Activated naive CD8-positive, alpha-beta T cell treated with anti-CD3 and anti-CD28 coated beads, Interleukin-2, amount 50 U/mL, for 24 hours (primary cell): ENCODE measurements around the gene CD81.
"Not testable (repeated sequence)": the region's sequence is repeated elsewhere in the genome, so short reads cannot be mapped to it uniquely, and the experiment has no call there.

Source experiments
- ATAC-seq: fragments of 150-1000 bp; cut with Tn5 transposase; one replicate; pipeline ENCODE4 v1.10.0; 2021
- DNase-seq: peaks from one replicate; pipeline ENCODE4 v3.0.0; 2021
- H3K27ac Mint-ChIP-seq: one replicate; pipeline ENCODE4 v1.8.0; 2021; ENCODE audit warnings: mild to moderate bottlenecking, mixed read lengths
- H3K27me3 Mint-ChIP-seq: one replicate; pipeline ENCODE4 v1.8.0; 2021; ENCODE audit warnings: mixed read lengths
- H3K36me3 Mint-ChIP-seq: one replicate; pipeline ENCODE4 v1.8.0; 2021; ENCODE audit warnings: low read depth, mixed read lengths
- H3K4me1 Mint-ChIP-seq: one replicate; pipeline ENCODE4 v1.8.0; 2021; ENCODE audit warnings: mixed read lengths
- H3K4me3 Mint-ChIP-seq: one replicate; pipeline ENCODE4 v1.8.0; 2021; ENCODE audit warnings: mild to moderate bottlenecking, moderate library complexity, mixed read lengths
- H3K9me3 Mint-ChIP-seq: one replicate; pipeline ENCODE4 v1.8.0; 2021; ENCODE audit warnings: mixed read lengths

The CD81 gene

GRCh38 chr11:2363577-2364370, 13.3 kb upstream of the CD81 start:
- no peak for DNase-seq
- Mint-ChIP-seq H3K9me3 (no peaks in the 10 kb centered on the region), H3K27ac (no peak overlapping the region), H3K27me3 (peaks cover 2% of the 10 kb centered on the region), H3K4me1 (no peaks in the 10 kb centered on the region), H3K36me3 (no peaks in the 10 kb centered on the region), H3K4me3 (no peak overlapping the region)
- ATAC-seq, result no peak

DNA sequence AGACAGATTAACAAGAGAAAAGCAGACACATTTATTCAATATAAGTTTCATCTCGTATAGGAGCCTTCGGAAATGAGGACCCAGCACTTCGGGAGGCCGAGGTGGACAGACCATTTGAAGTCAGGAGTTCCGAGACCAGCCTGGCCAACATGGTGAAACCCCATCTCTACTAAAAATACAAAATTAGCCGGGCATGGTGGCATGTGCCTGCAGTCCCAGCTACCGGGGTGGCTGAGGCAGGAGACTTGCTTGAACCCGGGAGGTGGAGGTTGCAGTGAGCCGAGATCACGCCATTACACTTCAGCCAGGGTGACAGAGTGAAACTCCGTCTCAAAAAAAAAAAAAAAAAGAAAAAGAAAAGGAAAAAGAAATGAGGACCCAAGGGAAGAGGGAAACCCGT, 12.7 kb upstream of the CD81 start:
- not testable (repeated sequence) for ATAC-seq, H3K4me3 Mint-ChIP-seq, DNase-seq, H3K27me3 Mint-ChIP-seq, H3K4me1 Mint-ChIP-seq, H3K27ac Mint-ChIP-seq, H3K36me3 Mint-ChIP-seq, H3K9me3 Mint-ChIP-seq

GRCh38 chr11:2365571-2366210, 11.4 kb upstream of the CD81 start:
- Mint-ChIP-seq H3K4me1 (no peaks in the 10 kb centered on the region), H3K27me3 (no peaks in the 10 kb centered on the region), H3K27ac (no peak overlapping the region), H3K4me3 (no peak overlapping the region), H3K36me3 (no peaks in the 10 kb centered on the region), H3K9me3 (no peaks in the 10 kb centered on the region)
- DNase-seq (no peak), ATAC-seq (no peak)

- Mint-ChIP-seq H3K36me3 (no peaks in the 10 kb centered on the region), H3K27ac (no peak overlapping the region), H3K4me3 (no peak overlapping the region), H3K27me3 (no peaks in the 10 kb centered on the region), H3K9me3 (no peaks in the 10 kb centered on the region), H3K4me1 (no peaks in the 10 kb centered on the region)
- ATAC-seq (no peak), DNase-seq (no peak)
Measured at GRCh38 chr11:2366276-2366675, 10.8 kb upstream of the CD81 start.

GRCh38 chr11:2366733-2367132, 10.4 kb upstream of the CD81 start:
- no peak overlapping the region for H3K4me3 Mint-ChIP-seq
- ATAC-seq, result no peak

DNA sequence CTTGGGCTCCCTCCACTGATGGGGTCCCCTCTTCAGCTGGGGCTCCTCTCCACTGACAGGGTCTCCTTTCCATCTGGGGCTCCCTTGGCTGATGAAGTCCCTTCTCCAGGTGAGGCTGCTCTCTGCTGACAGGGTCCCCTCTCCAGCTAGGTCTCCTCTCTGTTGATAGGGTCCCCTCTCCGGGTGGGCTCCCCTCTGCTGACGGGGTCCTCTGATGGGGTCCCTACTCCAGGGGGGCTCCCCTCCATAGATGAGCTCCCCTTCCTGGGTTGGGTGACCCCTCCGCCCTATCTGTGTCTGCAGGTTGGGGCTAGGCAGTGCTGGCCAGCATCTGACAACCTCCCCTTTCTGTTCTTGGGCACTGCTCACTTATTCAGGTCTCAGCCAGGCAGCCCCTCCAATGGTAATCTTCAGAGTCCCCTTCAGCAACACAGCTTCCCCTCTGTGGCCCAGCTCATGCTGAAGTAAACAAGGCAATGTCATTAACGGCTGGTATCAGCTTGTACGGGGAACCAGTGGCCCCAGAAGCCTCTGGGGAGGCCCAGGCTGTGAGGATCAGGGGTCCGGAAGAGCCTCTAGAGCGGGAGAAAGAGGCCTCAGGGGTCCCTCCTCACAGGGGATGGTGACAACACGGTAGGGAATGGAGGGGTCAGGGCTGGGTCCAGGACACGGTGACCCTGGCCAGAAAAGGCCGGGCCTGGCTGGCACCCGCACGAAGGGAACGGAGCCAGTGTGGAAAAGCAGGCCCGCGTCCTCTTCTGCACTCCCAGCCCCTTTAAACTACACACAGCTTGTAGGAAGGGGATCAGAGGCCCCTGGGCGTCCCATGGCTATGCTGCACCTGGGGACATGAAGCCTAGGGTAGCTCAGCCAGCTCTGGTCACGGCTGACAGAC, 9.6 kb upstream of the CD81 start:
- no peak for ATAC-seq
- H3K27ac Mint-ChIP-seq, result no peak overlapping the region
- H3K27me3 Mint-ChIP-seq, result no peaks in the 10 kb centered on the region
- H3K9me3 Mint-ChIP-seq, result no peaks in the 10 kb centered on the region
- H3K4me3 Mint-ChIP-seq, result no peak overlapping the region
- no peak for DNase-seq
- H3K4me1 Mint-ChIP-seq, result no peaks in the 10 kb centered on the region
- no peaks in the 10 kb centered on the region for H3K36me3 Mint-ChIP-seq

More at GRCh38 chr11:2366733-2367132, 10.4 kb upstream of the CD81 start:
- DNase-seq, result no peak
- Mint-ChIP-seq H3K27me3 (no peaks in the 10 kb centered on the region), H3K9me3 (no peaks in the 10 kb centered on the region), H3K36me3 (no peaks in the 10 kb centered on the region), H3K4me1 (no peaks in the 10 kb centered on the region), H3K27ac (no peak overlapping the region)

DNA sequence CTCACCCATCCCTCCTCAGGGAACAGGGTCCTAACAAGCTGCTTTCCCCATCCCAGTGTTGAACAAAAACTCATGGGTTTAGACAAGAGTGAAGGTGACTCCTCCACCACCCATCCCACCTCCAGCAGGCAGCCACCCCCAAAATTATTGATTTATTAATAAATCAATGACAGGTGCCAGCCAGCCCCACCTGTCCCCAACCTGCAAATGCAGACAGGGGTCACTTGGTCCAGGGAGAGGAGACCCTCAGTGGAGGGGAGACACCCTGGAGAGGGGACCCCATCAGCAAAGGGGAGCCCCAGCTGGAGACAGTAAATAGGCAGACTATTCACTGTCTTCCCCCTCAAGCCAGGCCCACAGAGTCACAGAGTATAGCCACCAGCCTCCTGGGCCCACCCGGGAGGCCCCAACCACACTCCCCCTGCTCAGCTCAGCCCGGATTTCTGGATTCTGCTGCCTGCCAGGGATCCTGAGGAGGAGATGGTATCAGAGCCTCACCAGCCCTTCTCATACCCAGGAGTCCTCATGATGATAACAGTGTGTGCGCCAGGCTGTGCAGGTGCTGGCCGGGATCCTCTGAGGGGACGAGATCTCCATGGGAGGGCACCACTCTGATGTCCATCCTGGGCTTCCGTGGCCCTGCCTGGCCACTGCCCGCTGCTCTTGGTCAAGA, 8.8 kb upstream of the CD81 start:
- no peak overlapping the region for H3K27ac Mint-ChIP-seq
- no peaks in the 10 kb centered on the region for H3K9me3 Mint-ChIP-seq
- no peak overlapping the region for H3K4me3 Mint-ChIP-seq
- H3K4me1 Mint-ChIP-seq, result no peaks in the 10 kb centered on the region
- H3K36me3 Mint-ChIP-seq, result no peaks in the 10 kb centered on the region
- H3K27me3 Mint-ChIP-seq, result no peaks in the 10 kb centered on the region
- no peak for ATAC-seq
- no peak for DNase-seq

GRCh38 chr11:2368851-2369180, 8.3 kb upstream of the CD81 start:
- Mint-ChIP-seq H3K9me3 (no peaks in the 10 kb centered on the region), H3K27ac (no peak overlapping the region), H3K4me1 (no peaks in the 10 kb centered on the region), H3K27me3 (no peaks in the 10 kb centered on the region), H3K36me3 (no peaks in the 10 kb centered on the region), H3K4me3 (no peak overlapping the region)
- no peak for ATAC-seq
- no peak for DNase-seq

- H3K4me1 Mint-ChIP-seq, result no peaks in the 10 kb centered on the region
- H3K9me3 Mint-ChIP-seq, result no peaks in the 10 kb centered on the region
- H3K36me3 Mint-ChIP-seq, result no peaks in the 10 kb centered on the region
- H3K27ac Mint-ChIP-seq, result no peak overlapping the region
- no peaks in the 10 kb centered on the region for H3K27me3 Mint-ChIP-seq
- H3K4me3 Mint-ChIP-seq, result no peak overlapping the region
- ATAC-seq, result no peak
- no peak for DNase-seq
Measured at GRCh38 chr11:2369320-2369719, 7.8 kb upstream of the CD81 start.

DNA sequence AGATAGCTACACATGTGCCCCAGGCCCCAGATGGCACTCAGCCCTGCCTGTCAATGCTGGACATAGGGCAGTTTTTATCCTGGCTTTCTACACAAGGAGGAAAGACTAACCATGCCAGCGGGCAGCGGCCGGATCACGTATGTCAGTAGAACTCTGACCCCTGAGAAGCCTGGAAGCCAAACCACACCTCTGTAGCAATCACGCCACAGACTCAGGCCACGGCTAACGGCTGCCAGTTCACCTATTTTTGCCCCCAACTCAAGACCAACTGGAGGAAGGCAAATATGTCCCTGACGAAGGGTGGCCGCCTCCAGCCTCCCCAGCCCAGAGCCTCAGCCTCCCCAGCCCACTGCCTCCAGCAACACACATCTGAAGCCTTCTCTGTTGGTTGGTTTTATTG, 7.2 kb upstream of the CD81 start:
- Mint-ChIP-seq H3K36me3 (no peaks in the 10 kb centered on the region), H3K4me1 (no peaks in the 10 kb centered on the region), H3K9me3 (no peaks in the 10 kb centered on the region), H3K27ac (no peak overlapping the region), H3K27me3 (no peaks in the 10 kb centered on the region), H3K4me3 (no peak overlapping the region)
- DNase-seq, result no peak
- ATAC-seq, result no peak

DNA sequence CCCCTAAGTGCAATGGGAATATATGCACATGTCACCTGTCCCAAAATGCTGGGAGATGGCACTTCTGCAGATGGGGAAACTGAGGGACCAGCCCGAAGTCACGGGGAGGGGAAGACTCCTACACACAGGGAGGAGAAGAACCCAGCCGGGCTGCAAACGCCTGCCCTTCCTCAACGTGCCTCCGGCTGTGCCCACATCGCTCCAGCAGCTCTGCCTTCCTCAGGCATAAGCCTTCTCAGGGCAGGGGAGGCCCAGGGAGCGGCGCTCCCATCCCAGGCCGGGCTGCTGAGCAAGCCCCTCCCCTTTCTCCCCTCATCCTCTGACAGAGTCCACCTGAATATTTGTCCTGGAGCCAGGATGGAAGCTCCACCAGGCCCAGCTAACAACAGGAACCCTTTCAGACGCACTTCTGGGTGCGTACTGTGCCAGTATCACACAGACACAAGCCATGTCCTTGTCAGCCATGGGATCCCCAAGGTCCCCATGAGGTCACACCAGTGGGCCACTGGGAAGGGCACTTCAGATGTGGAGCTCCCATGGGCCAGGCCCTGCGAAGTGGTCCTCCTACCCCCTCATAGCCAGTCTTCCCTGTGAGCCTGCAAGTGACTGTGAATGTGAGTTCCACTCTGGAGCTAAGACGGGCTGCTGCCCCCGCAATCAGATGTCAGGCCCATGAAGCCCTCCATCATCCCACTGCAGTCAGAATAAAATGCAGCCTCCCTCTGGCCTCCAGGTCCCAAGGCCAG, 2.5 kb upstream of the CD81 start:
- no peaks in the 10 kb centered on the region for H3K27me3 Mint-ChIP-seq
- ATAC-seq (no peak), DNase-seq (no peak)
- H3K9me3 Mint-ChIP-seq, result no peaks in the 10 kb centered on the region
- no peak overlapping the region for H3K27ac Mint-ChIP-seq
- peaks cover 12% of the 10 kb centered on the region for H3K4me1 Mint-ChIP-seq
- no peaks in the 10 kb centered on the region for H3K36me3 Mint-ChIP-seq
- H3K4me3 Mint-ChIP-seq, result no peak overlapping the region

DNA sequence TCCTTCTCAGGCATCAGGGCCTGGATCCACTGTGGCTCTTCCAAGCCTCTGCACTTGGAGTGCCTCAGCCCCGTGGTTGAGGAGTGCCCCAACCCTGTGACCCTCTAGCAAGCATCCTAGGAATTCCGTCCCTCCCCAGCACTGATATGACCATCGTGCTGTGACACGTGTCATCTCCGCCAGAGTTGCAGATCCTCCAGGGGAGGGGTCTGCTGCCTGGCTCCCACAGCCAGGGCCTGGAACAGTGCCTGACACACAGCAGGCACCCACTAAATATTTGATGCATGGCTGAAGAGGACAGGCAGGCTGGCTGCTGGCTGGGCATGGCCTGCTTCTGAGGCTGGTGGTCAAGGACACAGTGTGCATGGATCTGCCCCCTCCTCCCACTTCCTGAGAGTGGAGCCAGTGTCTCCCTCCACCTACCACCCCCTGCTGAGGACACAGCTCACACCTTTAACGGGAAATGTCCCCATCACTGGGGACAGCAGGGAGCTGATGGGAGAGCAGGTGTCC, 1.7 kb upstream of the CD81 start:
- Mint-ChIP-seq H3K27ac (no peak overlapping the region), H3K4me1 (peaks cover 17% of the 10 kb centered on the region), H3K36me3 (no peaks in the 10 kb centered on the region), H3K4me3 (no peak overlapping the region), H3K27me3 (no peaks in the 10 kb centered on the region), H3K9me3 (no peaks in the 10 kb centered on the region)
- ATAC-seq (no peak), DNase-seq (no peak)

DNA sequence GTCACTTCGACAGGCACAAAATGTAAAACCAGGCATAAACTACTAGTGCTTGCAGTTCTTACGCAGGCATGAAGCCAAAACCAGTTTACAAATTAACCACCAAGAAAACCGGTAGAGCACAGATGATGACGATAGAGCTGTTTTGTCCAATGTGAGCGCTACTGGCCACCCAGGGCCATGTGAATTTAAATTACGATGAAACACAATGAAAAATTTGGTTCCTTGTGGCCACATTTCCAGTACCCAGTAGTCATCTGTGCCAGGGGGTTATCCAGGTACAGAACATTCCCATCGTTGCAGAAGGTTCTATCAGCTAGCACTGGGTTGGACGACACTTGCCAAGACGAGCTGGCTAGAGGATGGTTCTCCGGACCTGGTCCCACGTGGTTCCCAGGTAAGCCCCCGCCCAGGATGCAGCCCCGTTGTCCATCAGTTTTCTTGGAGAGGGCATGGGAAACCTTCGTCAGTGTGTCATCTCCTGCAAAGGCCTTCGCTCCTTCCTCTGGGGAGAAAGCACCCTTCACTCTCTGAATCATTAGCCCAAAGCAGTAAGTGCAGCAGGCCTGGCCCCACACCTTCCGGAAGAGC, 1.1 kb upstream of the CD81 start:
- Mint-ChIP-seq H3K4me3 (peak overlapping the region; percentile 60), H3K27me3 (no peaks in the 10 kb centered on the region), H3K36me3 (no peaks in the 10 kb centered on the region), H3K9me3 (no peaks in the 10 kb centered on the region), H3K4me1 (peaks cover 24% of the 10 kb centered on the region), H3K27ac (no peak overlapping the region)
- DNase-seq, result no peak
- ATAC-seq, result no peak
